Activated gamma-delta T cell treated with anti-CD3 and anti-CD28 coated beads, Interleukin-2, amount 50 U/mL, for 16 hours (primary cell): ENCODE measurements around the gene ALDH3B2.
"Not testable (repeated sequence)": the region's sequence is repeated elsewhere in the genome, so short reads cannot be mapped to it uniquely, and the experiment has no call there.

Source experiments
- DNase-seq: peaks from one replicate; pipeline ENCODE4 v3.0.0-alpha.2; 2020; ENCODE audit warnings: low read depth

The ALDH3B2 gene

GRCh38 chr11:67685641-67686332 is 11.4 kb upstream of the ALDH3B2 start:
- not testable (repeated sequence) for DNase-seq

DNA sequence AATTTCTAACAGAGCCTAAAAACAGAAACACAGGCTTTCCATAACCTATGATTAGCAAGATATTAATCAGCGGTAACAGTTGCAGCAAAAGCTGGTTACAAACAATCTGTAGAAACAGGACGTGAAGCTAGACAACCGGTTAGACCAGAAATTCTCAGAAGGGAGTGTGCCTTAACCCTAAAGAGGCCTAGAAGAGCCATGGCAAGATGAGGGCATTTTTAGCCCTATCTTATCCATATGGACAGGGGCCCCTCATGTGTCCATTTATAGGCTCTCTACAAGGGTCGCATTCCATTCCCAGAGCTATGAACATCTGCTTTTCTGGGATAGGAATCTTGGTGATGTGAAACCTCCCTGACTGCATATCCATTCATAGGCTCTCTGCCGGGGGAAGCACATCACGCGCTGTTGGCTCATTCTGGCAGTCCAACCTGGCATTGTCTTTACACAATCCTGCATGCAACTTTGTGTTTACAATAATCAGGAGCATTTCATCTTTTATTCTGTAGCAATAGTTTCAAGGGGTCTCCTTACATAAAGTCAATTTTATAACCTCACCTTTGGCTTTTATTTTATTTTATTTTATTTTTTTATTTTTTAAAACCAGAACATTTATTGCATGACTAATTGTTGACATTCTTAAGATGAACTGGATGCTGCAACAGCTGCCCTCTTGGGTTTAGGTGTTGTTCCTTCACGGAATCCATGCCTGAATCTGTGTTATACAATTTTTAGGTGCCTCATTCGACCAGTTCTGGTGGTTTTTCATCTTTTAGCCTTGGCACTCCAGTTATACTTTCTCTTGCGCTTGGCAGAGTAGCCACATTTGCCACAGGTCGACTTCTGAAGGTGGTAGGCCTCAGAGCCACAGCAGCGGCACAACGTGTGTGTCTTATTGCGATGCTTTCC is 8.0 kb upstream of the ALDH3B2 start:
- not testable (repeated sequence) for DNase-seq

- no peak for DNase-seq
Observed at GRCh38 chr11:67680696-67681470, 6.5 kb upstream of the ALDH3B2 start.

DNA sequence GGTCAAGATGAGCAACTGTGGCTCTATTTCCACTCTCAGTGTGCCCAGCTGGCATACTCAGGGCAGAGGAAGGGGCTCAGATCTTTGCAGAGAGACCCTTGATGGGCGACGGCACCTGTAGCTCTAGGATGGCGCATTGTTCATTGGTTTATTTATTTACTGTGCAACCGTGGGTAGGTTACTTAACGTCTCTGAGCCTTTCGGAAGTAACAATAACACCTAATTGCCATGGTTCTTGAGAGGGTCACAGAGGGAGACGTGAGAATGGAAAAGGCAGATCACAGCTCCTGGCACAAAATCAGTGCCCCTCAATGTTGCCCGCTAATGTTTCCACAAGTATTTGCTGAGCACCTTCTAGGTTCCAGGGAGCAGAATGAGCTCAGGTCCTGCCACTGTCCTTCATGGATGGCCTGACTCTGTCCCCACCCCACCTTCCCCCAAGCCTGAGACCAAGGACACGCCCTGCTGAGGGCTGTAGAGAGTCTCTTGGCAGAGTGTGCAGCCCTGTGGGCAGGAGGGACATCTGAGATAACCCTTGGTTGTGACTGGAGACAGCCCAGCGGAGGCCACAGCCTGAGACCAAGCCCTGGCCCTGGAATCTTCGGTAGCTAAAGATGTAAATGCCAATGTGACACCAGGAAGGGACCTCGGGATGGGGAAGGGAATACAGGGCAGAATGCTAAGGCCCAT is 780 bp upstream of the ALDH3B2 start:
- no peak for DNase-seq

DNA sequence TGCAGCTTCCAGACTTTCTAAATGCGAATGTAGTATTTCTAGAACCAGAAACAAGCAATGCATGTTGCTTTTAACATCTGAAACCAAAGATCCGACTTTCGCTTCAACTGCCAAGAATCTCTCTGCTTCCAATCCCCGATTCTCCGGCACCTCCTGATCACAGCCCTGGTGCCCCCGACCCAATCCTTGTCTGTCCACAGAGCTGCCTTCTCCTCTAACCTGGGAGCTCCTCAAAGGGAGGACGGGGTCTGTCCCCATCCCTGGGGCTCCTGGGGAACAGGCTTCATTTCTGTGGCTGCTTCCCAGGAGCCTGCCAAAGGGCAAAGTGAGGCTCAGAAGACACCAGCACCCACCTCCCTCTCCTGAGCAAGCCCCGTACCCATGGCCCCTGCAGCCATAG is 521 bp downstream of the ALDH3B2 start:
- no peak for DNase-seq

GRCh38 chr11:67673358-67673757 is 1.1 kb downstream of the ALDH3B2 start:
- DNase-seq = no peak

GRCh38 chr11:67671211-67671520 is 3.3 kb downstream of the ALDH3B2 start:
- DNase-seq = no peak

- no peak for DNase-seq
Observed at GRCh38 chr11:67670316-67671210, 3.9 kb downstream of the ALDH3B2 start.

DNA sequence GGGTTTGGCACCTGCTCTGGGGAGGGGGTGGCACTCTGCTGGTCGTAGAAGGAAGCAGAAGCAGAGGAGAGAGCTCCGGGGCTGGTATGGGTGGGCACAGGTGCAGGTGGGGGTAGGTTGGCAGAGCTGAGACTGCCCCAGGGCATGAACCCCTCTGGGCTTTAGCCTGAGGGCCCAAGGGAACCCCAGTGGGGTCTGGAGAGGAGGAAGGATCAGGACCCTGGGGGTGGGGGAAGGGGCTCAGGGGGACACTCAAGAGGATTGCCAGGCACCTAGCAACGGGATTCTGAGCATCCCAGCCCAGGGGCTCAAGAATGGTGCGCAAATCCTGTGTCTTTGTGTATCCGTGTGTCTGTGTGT is 6.3 kb downstream of the ALDH3B2 start:
- DNase-seq = no peak

DNA sequence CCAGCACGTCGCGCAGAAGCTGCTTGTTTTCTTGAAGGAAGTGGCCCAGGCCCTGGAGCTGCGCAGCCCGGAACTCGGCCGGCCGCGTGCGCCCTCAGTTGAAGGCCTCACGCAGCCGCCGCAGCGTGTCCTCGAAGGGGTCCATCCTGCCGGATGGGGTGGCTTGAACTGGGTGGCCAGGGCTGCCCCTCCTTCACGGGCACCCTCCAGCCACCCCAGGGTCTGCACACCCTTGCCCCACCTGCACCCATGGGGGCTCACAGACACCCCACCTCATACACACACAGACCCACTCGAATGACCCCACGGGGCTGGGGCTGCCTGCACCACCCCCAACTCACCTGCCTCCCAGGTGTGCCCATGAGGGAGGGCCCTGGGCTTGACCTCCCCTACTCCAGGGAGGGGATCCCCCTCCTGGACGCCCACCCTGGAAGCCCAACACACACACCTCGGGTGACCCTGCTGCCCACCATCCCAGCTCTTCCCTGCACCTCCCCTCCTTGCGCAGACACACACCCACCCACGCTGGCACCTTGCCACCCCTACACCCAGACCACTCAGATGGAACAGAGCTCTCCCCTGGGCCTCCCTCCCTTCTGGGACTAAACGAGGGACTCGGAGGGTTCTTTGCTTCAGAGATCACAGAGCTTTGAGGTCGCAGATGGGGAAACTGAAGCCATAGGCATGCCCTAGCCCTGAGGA is 6.8 kb downstream of the ALDH3B2 start:
- no peak for DNase-seq

GRCh38 chr11:67666676-67667489 is 7.5 kb downstream of the ALDH3B2 start:
- DNase-seq = no peak

DNA sequence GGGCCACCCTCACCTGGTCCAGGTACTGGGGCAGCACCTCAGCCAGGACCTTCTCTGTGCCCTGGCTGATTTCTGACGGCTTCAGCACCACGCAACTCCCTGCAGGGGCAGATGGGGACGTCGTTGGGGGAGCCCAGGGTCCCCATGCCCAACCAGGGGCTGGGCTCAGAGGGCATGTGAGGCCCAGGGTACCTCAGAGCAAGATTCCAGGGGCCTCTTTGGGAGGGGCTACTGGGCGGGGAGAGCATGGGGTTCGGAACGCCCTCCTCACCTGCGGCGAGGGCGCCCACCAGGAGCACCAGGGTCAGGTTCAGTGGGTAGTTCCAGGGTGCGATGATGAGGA is 8.1 kb downstream of the ALDH3B2 start:
- no peak for DNase-seq

DNA sequence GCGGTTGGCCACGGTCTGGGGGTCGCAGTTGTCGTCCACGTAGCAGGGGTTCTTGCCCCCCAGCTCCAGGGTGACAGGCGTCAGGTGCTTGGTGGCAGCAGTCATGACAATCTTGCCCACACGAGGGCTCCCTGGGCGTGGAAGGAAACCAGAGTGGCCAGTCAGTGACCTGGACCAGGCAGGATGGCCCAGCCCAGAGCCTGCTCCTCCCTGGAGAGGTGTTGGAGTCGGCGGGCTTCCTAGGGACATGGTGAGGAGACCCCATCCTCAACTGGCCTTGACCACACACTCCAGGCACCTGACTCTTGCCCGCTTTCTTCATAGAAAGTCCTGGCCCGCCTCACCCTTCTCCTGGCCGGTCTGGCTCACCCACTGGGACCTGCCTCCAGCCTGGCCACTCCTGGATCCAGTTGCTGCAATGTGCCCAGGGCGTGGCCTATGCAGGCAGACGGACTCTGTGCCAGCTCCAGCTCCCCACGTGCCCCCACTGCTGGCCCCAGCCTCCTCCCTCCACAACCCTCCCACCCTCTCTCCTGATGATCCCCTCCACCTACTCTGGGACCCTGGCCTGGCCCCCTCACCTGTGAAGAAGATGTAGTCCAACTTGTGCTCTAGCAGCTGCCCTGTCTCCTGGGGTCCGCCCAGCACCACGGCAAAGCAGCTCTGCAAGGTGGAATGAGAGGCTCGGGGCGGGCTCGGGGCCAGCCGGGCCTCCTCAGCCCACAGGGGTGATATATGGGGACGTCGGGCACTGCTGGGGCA is 8.7 kb downstream of the ALDH3B2 start:
- DNase-seq = no peak

DNA sequence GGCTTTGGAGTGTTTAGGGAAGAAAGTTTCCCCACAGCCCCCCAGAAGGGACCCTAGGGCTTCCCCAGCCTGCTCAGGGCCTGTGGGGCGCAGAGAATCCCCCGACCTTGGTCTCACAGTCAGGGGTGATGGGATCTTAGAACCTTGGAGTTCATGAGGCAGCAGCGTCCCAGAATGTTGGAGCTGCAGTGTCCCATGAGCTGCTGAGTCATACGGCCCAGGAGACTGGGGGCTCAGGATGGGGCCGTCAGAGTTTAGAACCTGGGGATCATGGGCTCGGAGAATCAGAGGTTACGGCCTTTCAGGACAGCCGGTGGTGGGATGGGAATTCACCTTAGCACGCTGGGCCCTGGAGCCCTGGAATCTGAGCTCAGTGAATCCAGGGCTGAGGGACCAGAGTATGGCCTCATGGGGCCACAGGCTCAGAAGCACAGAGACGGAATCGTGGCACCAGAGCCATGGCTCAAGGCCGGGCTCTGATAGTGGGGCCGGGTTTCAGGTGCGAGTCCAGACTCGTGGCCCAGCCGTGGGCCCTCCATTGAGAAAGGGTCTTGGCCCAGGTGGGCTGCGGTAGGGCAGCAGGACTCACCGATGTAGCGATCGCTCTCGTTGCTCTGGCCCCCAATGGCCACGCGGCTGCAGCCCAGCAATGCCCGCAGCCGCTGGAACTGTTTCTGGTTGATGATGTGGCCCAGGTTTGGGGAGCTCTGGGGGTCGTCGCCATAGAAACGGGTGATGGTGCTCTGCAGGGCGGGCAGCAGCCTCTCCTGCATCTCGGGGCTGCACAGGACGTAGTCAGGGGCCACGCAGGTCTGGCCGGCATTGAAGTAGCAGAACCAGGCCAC is 9.5 kb downstream of the ALDH3B2 start:
- no peak for DNase-seq

DNA sequence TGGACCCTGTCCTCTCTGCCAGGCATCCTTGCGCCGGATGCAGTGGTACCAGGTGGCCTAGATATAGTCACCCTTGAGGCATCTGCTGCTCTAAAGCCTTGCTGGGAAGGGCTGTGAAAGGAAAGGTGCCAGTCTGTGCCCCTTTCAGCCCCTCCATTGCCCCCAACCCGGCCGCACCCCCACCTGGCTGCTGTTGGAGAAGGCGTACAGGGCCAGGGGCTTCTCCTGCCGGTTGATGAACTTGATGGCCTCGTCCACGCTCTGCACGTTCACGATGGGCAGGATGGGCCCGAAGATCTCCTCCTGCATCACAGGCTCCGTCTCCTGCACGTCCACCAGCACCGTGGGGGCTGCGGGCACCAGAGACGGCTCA is 10.2 kb downstream of the ALDH3B2 start:
- no peak for DNase-seq

DNA sequence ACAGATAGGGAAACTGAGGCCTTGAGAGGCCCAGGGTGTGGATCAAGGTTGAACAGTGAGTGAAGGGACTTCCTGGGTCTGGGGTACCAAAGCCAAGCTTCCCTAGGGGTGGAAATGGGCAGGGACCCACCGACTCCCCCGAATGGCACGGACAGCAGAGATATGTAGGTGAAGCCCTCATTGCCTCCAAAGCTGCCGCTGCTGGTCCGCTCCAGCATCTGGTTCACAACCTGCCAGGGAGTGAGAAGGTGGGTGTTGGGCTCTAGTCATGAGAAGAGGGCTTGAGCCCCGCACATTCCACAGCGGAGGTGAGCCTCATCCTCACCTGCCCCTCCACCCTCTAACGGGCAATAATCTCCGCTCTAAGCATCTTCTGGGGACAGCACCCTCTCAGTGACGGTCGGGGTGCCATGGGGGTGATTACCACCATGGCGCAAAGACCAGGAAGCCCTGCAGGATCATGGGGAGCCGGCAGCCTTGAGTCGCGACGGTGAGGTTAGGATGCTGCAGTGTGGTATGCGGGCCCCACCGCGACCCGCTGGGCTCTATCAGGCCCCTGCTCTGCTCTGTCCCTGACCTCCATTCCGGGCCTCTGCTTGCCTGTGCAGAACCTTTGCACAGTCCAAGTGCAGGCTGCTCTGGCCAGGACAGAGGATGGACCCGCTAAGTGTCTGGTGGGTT is 10.8 kb downstream of the ALDH3B2 start:
- DNase-seq = no peak

GRCh38 chr11:67662835-67663531 is 11.4 kb downstream of the ALDH3B2 start:
- no peak for DNase-seq
